ENCODE data around the gene DEUP1. TPM values are rescaled to one million over a fixed set of nuclear protein-coding genes. Genes with fewer than 3 reads are reported as not detected.

Gene DEUP1
- total and polyA plus RNA-seq, 2 donors (not counting 1 experiment from before 2014, with no cell fraction given), result not detected

DNA sequence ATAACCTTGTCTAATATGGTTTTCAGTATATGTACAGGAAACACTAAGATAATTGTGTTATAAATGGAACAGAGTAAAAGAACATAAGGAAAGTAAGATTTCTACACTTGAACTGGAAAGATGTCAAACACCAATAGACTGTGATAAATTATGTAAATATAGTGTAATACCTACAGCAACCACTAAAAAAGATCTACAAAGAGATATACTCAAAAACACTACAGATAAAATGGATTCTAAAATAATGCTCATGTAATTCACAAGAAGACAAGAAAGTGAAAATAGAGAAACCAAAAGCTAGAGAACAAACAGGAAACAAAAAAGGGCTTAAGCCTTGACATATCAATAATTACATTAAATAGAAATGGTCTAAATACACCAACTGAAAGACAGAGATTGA is 30.9 kb downstream of the DEUP1 start:
- Histone ChIP-seq H3K4me2 (replicated peaks; ENCODE audit: low read depth, low read length, poor library complexity, severe bottlenecking) (no peak overlapping the region), H3K79me2 (ENCODE audit: control insufficient read depth, insufficient read depth, low read length) (no peaks in the 10 kb centered on the region), H2AFZ (ENCODE audit: insufficient read depth, low read depth, low read length, poor library complexity, severe bottlenecking) (no peak overlapping the region), H3K4me3 (ENCODE audit: control extremely low read depth in 1 of 5, extremely low read depth in 1 of 5, insufficient read depth in 1 of 5, low read depth in 2 of 5, low read length in 4 of 5) (no peak overlapping the region), H3K9ac (ENCODE audit: low read length) (no peak overlapping the region), H3K4me1 (ENCODE audit: control insufficient read depth in 2 of 2, insufficient read depth in 2 of 2, low read length in 2 of 2) (no peaks in the 10 kb centered on the region), H3K9me3 (ENCODE audit: control extremely low read depth in 1 of 3, control insufficient read depth in 2 of 3, insufficient read depth in 1 of 3, low read length in 2 of 3) (no peaks in the 10 kb centered on the region), H3K27me3 (replicated peaks in 1 of 4; ENCODE audit: control extremely low read depth in 1 of 4, control insufficient read depth in 3 of 4, insufficient read depth in 4 of 4, low read length in 3 of 4) (no peaks in the 10 kb centered on the region), H3K27ac (ENCODE audit: low read length in 2 of 2) (no peak overlapping the region), H3K36me3 (replicated peaks in 1 of 2; ENCODE audit: control extremely low read depth in 1 of 2, control insufficient read depth in 1 of 2, extremely low read depth in 1 of 2, insufficient read depth in 2 of 2, low read length in 1 of 2) (no peaks in the 10 kb centered on the region), H4K20me1 (ENCODE audit: control insufficient read depth, insufficient read depth, low read length, poor library complexity, severe bottlenecking) (no peaks in the 10 kb centered on the region)
- Mint-ChIP-seq H3K4me1 (no peaks in the 10 kb centered on the region), H3K27ac (no peak overlapping the region), H3K9me3 (ENCODE audit: insufficient read depth) (no peaks in the 10 kb centered on the region), H3K4me3 (no peak overlapping the region), H3K27me3 (no peaks in the 10 kb centered on the region)
- ATAC-seq (ENCODE audit: low read depth), result no peak
- intact Hi-C loops (cut with micrococcal nuclease), result no loop called here
- CTCF ChIA-PET, result no interaction called here
- no peak for DNase-seq
- POLR2A ChIA-PET, result no interaction called here
- TF ChIP-seq, protein P1, sequence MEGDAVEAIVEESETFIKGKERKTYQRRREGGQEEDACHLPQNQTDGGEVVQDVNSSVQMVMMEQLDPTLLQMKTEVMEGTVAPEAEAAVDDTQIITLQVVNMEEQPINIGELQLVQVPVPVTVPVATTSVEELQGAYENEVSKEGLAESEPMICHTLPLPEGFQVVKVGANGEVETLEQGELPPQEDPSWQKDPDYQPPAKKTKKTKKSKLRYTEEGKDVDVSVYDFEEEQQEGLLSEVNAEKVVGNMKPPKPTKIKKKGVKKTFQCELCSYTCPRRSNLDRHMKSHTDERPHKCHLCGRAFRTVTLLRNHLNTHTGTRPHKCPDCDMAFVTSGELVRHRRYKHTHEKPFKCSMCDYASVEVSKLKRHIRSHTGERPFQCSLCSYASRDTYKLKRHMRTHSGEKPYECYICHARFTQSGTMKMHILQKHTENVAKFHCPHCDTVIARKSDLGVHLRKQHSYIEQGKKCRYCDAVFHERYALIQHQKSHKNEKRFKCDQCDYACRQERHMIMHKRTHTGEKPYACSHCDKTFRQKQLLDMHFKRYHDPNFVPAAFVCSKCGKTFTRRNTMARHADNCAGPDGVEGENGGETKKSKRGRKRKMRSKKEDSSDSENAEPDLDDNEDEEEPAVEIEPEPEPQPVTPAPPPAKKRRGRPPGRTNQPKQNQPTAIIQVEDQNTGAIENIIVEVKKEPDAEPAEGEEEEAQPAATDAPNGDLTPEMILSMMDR (IDR thresholded peaks at IDR 0.05), result no peak
- TF ChIP-seq EZH2 (IDR thresholded peaks at IDR 0.05; ENCODE audit: borderline replicate concordance, insufficient read depth, low read depth, low read length, poor library complexity, severe bottlenecking), result no peak

DNA sequence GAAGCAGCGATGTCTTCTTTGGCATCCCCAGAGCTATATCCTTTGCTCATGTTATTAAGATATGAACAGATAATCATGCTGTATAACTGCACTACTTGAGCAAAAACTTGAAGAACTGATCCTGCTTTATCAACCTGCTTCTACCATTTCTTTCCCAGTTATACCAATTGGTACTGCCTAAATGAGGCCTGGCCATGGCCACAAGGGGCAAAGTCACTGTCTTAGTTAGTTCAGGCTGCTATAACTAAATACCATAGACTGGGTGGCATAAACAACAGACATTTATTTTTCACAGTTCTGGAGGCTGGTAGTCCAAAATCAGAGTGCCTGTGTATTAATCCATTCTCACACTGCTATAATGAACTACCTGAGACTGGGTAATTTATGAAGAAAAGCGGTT is 37.5 kb downstream of the DEUP1 start:
- DNase-seq, result no peak
- TF ChIP-seq EZH2 (IDR thresholded peaks at IDR 0.05; ENCODE audit: borderline replicate concordance, insufficient read depth, low read depth, low read length, poor library complexity, severe bottlenecking), result no peak
- TF ChIP-seq, protein P1 (IDR thresholded peaks at IDR 0.05), result no peak
- Histone ChIP-seq H3K9ac (ENCODE audit: low read length) (no peak overlapping the region), H3K4me1 (ENCODE audit: control insufficient read depth in 2 of 2, insufficient read depth in 2 of 2, low read length in 2 of 2) (no peaks in the 10 kb centered on the region), H3K4me2 (replicated peaks; ENCODE audit: low read depth, low read length, poor library complexity, severe bottlenecking) (no peak overlapping the region), H3K27me3 (replicated peaks in 1 of 4; ENCODE audit: control extremely low read depth in 1 of 4, control insufficient read depth in 3 of 4, insufficient read depth in 4 of 4, low read length in 3 of 4) (no peaks in the 10 kb centered on the region), H2AFZ (ENCODE audit: insufficient read depth, low read depth, low read length, poor library complexity, severe bottlenecking) (no peak overlapping the region), H3K79me2 (ENCODE audit: control insufficient read depth, insufficient read depth, low read length) (no peaks in the 10 kb centered on the region), H3K9me3 (ENCODE audit: control extremely low read depth in 1 of 3, control insufficient read depth in 2 of 3, insufficient read depth in 1 of 3, low read length in 2 of 3) (no peaks in the 10 kb centered on the region), H4K20me1 (ENCODE audit: control insufficient read depth, insufficient read depth, low read length, poor library complexity, severe bottlenecking) (no peaks in the 10 kb centered on the region), H3K4me3 (ENCODE audit: control extremely low read depth in 1 of 5, extremely low read depth in 1 of 5, insufficient read depth in 1 of 5, low read depth in 2 of 5, low read length in 4 of 5) (no peak overlapping the region), H3K36me3 (replicated peaks in 1 of 2; ENCODE audit: control extremely low read depth in 1 of 2, control insufficient read depth in 1 of 2, extremely low read depth in 1 of 2, insufficient read depth in 2 of 2, low read length in 1 of 2) (no peaks in the 10 kb centered on the region), H3K27ac (ENCODE audit: low read length in 2 of 2) (no peak overlapping the region)
- intact Hi-C loops (cut with micrococcal nuclease), result no loop called here
- Mint-ChIP-seq H3K4me1 (no peaks in the 10 kb centered on the region), H3K27ac (no peak overlapping the region), H3K4me3 (no peak overlapping the region), H3K9me3 (ENCODE audit: insufficient read depth) (no peaks in the 10 kb centered on the region), H3K27me3 (no peaks in the 10 kb centered on the region)
- no CpG with 5 or more reads among the region's 2 CpGs for WGBS (ENCODE audit: insufficient coverage)
- ChIA-PET CTCF (no interaction called here), POLR2A (no interaction called here)
- no peak for ATAC-seq (ENCODE audit: low read depth)
